RPMI8226 (cell line): Measurements from ENCODE around the gene IFIT1.
A peak's percentile ranks its signal among the peaks of the same experiment; 100 is the strongest.
"Not testable (repeated sequence)": the region's sequence is repeated elsewhere in the genome, so short reads cannot be mapped to it uniquely, and the experiment has no call there.

ENCODE experiments used
- DNase-seq: peaks from one replicate; pipeline ENCODE4 v3.0.0-alpha.2; 2015

The IFIT1 gene

GRCh38 chr10:89367529-89367928 lies 24.9 kb upstream of the IFIT1 start:
- peak; percentile 87 for DNase-seq

GRCh38 chr10:89368129-89368528 lies 24.3 kb upstream of the IFIT1 start:
- no peak for DNase-seq

DNA sequence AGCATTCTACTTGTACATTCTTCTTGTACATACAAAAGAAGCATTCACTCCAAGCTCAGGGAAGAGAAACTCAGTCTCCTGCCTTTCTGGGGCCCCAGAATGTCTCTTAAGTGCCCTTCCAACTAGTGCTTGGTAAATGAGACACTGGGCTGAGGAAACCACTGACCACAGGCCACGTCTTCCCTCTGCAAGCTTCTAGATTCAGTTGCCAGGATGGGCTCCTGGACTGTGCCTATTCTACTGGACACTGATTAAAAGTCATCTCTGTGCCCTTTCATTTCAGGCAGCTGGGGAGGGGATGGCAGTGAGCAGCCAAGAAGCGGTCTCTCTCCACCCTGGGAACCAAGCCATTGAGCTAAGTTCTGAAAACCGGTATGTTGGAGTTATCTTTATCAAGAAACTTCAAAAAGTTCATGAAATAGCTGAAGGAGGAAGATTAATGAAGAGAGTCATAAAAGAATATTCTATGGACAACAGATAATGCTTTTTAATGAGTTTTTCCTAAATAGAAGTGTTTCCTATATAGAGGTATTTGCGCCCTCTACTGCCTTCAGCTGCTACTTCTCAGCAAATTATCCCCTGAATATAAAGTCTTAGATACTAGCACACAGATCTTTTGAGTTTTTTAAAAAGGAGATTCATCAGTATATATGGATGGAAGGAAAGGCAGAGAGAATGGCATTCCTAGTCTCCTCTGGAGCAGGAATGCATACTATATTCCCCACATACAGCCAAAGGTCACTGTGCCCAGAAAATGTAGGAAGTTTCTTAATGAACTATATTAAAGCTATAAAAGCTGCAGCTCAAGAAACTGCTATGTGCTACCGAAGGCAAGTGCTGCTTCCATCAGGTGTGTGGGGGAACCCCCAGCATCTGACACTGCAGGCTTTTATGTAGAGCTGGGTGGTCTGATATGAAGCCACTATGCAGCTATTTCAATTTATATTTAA lies 23.0 kb upstream of the IFIT1 start:
- peak; percentile 28 for DNase-seq

DNA sequence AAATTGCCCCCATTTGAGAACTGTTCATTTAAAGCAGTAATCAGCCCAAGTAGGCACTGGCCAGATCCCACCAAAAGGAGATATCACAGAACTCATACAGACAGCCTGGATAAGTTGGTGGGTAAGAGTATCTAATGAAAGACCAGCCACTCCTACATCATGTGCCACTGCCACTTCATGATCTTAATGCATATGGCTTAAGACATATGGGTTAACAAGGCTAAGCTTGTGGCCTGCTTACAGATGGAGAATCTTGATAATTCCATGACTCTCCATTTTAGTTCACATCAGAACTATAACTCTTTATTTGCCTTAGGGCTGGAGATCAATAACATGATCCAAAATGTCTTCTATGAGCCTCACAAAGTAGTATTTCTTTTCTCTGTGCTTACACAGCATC lies 21.3 kb upstream of the IFIT1 start:
- no peak for DNase-seq

DNA sequence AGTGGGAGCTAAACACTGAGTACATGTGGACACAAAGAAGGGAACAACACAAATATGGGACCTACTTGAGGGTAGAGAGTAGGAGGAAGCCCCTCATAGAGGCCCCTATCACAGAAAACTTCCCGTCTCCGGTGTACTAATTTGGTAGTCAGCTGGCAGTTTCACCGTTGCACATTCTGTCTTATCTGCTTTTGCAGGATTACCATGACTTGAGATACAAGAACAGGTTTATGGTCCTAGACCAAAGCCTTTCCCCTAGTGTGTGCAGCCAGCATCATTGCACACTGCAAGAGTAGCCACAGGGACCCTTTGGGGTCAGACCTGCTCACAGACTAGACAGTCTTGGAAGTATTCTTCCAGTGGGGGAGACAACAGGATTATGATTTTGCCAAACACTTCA lies 20.4 kb upstream of the IFIT1 start:
- no peak for DNase-seq

DNA sequence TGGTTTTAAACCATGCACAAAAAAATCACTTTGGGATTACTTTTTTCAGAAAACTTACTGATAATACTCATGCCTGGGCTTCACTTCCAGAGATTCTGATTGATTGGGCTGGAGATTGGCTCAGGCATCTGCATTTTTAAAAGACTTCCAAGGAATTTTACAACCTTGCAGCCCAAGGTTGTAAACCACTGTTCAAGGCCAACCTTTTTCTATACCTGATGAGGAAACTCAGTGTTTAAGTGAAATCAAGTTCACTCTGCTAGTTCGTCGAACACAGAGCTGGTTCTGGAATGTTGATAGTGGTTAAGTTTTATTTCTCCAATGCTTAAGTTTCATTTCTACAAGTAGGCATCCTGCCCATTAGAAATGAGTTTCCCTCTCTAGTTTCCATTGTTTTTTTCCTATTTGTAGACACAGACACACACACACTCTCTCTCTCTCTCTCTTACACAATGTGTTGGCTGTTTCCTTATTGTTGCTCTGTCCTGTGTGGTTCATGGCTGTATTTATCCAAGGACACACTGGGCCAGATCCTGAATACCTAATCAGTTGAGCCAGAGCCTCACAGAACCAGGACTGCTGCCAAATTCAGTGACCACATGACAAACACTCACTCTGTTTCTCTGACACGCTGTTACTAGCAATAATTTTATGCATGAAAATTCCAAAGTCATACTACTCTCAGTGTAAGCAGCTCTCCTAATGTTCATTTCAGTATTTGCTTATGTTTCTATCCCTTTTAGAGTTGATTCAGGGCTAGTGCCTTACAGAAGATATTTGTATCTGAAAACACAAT lies 18.3 kb upstream of the IFIT1 start:
- no peak for DNase-seq

GRCh38 chr10:89374713-89375141 lies 17.7 kb upstream of the IFIT1 start:
- no peak for DNase-seq

- DNase-seq, result no peak
These were observed 14.5 kb upstream of the IFIT1 start, which contains the start of gene IFIT1B for GRCh38 chr10:89377705-89378637. Gene IFIT1B (plus strand): TSS chr10:89378056. CDS start chr10:89378136, 80 bp downstream.

GRCh38 chr10:89379103-89379502 lies 13.3 kb upstream of the IFIT1 start:
- DNase-seq, result no peak

GRCh38 chr10:89382757-89383156 lies 9.7 kb upstream of the IFIT1 start:
- no peak for DNase-seq

GRCh38 chr10:89384474-89385340 lies 7.7 kb upstream of the IFIT1 start:
- peak; percentile 60 for DNase-seq

DNA sequence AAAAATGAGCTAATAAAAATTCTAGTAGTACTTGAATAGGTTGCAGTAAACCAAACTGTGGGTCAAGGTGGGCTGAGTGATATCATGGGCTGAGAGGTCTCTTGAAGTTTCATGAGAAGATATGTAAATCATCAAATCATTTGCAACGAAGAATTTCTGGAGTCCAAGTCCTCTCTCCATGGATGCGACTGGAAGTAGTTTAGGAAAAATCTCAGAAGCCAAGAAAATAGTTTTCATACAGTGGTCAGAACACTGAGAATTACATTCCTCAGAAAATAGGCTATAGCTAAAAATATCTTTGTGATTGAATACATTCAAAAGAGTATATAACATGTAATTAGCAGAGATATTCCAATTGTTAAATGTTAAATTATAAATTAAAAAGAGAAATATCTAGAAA lies 3.6 kb upstream of the IFIT1 start:
- no peak for DNase-seq

- peak; percentile 47 for DNase-seq
These were observed 3.2 kb upstream of the IFIT1 start for GRCh38 chr10:89389254-89389653.

GRCh38 chr10:89390476-89391225 lies 1.8 kb upstream of the IFIT1 start:
- DNase-seq, result peak; percentile 75

GRCh38 chr10:89391226-89391576 lies 1.2 kb upstream of the IFIT1 start:
- DNase-seq, result not testable (repeated sequence)

- DNase-seq, result peak; percentile 61
These were observed 551 bp downstream of the IFIT1 start for GRCh38 chr10:89392974-89393373.

DNA sequence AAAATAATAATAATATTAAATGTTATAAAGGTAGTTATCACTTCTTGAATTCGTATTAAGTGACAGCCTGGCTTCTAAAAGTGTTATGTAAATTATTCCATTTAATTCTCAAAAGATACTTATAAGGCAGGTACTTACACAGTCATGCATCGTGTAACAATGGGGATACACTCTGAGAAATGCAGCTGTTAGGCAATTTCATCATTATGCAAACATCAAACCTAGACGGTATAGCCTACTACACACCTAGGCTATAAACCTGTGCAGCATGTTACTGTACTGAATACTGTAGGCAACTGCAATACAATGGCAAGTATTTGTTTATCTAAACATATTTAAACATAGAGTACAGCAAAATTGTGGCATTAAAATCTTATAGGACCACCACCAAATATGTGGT lies 1.5 kb downstream of the IFIT1 start:
- DNase-seq, result no peak

- no peak for DNase-seq
These were observed 2.7 kb downstream of the IFIT1 start for GRCh38 chr10:89395141-89395540.

DNA sequence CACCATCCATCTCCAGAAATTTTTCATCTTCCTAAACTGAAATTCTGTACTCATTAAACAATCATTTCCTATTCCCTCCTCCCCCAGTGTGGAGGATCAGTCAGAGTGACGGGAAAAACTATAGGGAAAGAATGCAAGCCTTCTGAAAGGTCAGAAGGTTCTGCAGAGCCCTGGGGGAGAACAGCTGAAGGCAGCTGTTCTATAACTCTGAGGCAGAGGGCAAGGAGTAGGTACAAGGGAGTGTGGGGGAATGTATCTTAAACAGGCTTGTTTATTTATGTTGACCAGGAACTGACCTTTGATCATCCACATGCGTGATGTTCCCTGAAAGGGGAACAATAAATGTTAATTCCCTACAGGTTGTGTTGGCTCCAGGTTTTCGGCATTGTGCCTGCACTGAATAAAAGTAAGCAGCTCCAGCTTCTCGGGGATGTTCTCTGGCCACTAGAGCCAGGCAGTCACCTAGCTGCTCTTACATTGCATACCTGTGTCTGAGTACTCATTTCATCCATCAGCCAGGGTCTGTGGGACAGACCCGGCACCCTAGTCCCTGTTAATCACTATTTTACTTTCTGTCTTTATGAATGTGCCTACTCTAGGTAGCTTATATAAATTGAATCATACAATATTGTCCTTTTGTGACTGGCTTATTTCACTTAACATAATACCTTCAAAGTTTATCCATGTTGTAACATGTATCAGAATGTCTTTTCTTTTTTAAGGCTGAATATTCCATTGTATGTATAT lies 5.8 kb downstream of the IFIT1 start:
- no peak for DNase-seq

- DNase-seq, result no peak
These were observed 7.5 kb downstream of the IFIT1 start for GRCh38 chr10:89399956-89400355.
